Left ventricle myocardium superior (tissue), 1 donor: ENCODE measurements around the gene FOCAD. TPM values are rescaled to one million over a fixed set of nuclear protein-coding genes. Genes with fewer than 3 reads are reported as not detected.

ENCODE experiments used
- ATAC-seq: fragments of 200-7000 bp; cut with Tn5 transposase; one replicate; pipeline ENCODE4 v1.9.1; 2020; ENCODE audit warnings: mild to moderate bottlenecking, moderate library complexity
- DNase-seq: peaks from one replicate; pipeline ENCODE4 v3.0.0-alpha.2; 2020
- intact Hi-C: fragments of 100-400 bp; cut with micrococcal nuclease; formaldehyde crosslinking; loops from one replicate; pipeline ENCODE4 v1.11.0; 2022
- total RNA-seq: library from RNA; stranded (reverse); fragmentation: NEBNext Ultra II Directional; extraction: Animal tissue kit (Norgen Biotek cat#: 25700); gene quantifications from one replicate; pipeline ENCODE4 v1.2.1, GENCODE V29; 2021
- donor health status: DM: no; HTN: yes; CAD: no; lungs with severe emphysema.

The FOCAD gene
- total RNA-seq, 1 donor from 2014 or later = 29.0 TPM

GRCh38 chr9:20771729-20772128 lies 87.7 kb downstream of the FOCAD start:
- DNase-seq = no peak
- ATAC-seq = no peak
- intact Hi-C loops = no loop called here

DNA sequence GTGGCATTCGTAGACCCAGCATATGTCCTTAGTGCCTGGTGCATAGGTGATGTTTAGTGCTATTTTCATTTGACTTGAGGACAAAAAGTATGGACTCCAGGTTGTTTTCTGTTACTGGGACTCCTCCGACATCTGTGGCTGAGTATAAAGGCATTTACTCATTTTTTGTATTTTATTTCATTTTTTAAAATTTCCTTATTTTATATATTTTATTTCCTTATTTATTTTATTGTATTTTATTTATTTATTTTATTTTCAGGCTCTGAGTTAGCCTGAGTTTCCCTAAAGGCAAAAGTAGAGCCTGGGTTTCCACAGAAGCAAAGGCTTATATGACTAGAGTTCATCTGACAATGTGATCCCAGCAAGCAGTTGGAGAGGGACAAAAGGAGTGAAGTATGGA lies 91.6 kb downstream of the FOCAD start:
- ATAC-seq = no peak
- DNase-seq = no peak
- intact Hi-C loops = no loop called here

GRCh38 chr9:20781092-20781491 lies 97.0 kb downstream of the FOCAD start:
- ATAC-seq = no peak
- intact Hi-C loops = no loop called here
- no peak for DNase-seq

- intact Hi-C loops = no loop called here
- ATAC-seq (no peak), DNase-seq (no peak)
These were observed 98.2 kb downstream of the FOCAD start for GRCh38 chr9:20782289-20782688.

GRCh38 chr9:20783057-20784038 lies 99.3 kb downstream of the FOCAD start:
- intact Hi-C loops = no loop called here
- DNase-seq = no peak
- ATAC-seq = no peak

GRCh38 chr9:20784196-20784595 lies 100.1 kb downstream of the FOCAD start:
- DNase-seq = no peak
- no peak for ATAC-seq
- intact Hi-C loops = no loop called here

- ATAC-seq = no peak
- intact Hi-C loops = no loop called here
- DNase-seq = no peak
These were observed 102.7 kb downstream of the FOCAD start for GRCh38 chr9:20786807-20787206.

DNA sequence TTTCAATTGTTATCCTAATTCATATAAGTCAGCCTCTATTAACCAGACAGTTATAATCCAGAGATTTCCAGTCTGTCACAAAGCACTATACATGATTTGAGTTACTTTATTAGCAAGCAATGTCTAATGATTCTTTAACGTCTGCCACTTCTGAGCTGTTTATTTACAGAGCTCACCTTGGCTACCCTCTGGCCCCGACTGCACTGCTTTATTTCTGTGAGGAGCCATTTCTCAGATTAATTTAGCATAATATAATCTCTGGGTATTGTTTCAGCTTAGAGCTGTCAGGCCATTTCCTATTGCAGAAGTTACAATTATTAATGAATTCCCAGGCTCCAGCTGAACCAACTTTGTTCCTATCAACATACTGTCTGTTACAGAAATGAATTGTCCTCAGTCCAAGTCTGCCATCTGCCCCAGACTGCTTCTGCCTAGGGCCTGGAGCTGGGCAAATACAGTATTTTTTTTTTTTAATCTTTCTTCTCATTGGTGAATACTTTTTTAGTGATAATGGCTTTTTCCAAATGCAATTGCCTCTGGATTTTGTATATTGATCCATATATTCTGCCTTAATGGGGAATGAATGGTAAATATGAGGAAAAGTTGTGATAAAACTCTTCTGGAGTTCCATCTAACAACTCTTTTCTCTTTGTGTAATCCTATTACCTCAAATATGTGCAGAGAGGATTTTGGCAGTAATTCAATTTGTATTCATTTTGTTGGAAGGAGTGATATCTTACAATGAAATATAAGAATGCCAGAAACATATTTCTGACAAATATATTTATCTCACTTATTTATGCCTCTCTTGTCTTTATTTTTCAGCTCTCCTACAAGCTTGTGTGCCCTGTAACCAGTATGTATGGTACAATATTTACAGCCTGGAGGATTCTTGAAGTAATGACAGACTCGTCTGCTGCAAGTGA lies 104.7 kb downstream of the FOCAD start:
- DNase-seq (no peak), ATAC-seq (peak; percentile 37)
- intact Hi-C loops = no loop called here

DNA sequence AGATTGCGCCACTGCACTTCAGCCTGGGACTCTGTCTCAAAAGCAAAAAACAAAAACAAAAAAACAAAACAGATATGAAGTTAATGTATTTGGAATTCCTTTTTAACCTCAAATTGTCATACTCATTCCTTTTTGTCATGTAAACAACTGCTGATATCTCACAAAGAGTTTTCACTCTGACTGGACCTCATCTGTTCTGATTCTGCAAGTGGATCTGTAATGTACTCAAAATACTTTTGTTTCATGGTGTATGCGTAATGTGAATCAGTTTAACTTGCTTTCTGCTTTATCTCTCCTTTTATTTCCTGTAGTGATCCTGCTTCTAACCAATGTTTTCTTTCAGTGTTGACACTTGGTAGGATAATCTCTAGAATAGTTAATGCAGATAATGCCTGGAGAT lies 106.7 kb downstream of the FOCAD start:
- intact Hi-C loops = no loop called here
- no peak for ATAC-seq
- no peak for DNase-seq

DNA sequence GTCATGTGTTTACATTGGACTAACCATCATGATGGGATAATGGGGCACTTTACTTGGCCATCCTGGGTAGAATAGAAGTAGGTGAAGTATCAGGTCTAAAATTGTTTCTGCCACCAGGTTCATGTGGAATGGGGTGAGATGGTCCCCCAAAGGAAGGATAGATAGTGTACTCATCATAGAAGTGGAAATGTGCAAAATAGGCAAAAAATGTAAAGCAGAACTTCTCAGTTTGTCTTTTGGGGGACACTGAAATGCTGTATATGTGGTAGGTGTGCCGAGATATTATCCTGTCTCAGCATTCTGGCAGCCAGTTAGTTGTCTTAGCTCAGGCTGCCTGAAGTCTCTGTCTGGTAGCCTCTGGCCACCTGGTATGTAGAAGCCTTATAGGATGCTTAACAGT lies 107.6 kb downstream of the FOCAD start:
- intact Hi-C loops = no loop called here

DNA sequence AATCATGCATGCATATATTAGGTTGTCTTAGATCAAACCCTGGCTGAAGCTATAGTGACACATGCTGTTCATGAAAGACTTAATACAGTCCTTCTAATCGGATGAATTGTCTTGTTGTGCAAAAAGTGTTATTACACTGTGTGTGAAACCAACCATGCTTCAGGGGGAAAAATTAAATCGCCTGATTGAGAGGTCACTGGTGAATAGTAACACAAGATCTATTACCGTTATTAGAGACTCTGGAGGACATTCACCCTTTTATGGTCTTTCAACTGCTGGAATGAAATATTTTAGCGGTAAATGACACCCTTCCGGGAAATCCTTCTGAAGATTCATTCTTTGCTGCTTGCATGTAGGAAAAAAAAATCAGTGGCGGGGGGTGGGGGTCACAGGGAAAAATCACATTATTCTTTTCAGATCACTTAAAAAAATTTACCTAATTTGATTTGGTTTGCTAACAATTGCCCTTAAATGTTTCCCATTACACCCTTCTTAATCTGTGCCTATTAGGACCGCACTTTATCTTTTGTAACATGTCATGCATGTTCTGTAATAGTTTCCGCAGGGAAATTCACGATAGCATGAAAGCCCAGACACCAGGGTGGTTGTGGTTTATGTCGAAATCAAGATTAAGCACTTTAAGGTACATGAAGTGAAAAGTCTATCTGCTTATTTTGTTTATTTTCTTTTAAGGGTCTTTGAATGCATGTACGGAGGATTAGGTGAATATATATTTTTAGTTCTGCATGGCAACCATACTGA lies 120.6 kb downstream of the FOCAD start:
- intact Hi-C loops = no loop called here
- ATAC-seq = no peak
- no peak for DNase-seq

More for the DNA sequence above, 107.6 kb downstream of the FOCAD start:
- DNase-seq = no peak
- ATAC-seq = no peak

DNA sequence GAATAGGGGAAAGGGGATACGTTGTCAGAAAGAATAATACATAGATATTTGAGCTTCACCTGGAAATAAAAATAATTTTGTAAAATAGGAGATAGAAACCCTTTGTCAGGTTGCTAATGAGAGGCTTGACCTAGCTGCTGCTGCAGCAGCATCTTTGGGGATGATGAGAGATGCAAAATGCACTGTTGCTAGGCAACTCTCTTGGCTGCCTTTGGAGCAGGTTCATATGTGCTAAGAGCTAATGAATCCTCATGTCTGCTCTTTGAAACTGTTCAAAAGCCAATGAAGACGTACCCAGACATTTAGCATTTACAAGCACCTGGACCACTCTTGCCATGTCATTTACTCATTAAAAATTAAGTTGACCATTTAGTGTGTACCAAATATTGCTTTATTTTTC lies 121.7 kb downstream of the FOCAD start:
- intact Hi-C loops = no loop called here
- ATAC-seq (no peak), DNase-seq (no peak)

GRCh38 chr9:20808002-20808401 lies 123.9 kb downstream of the FOCAD start:
- no peak for ATAC-seq

GRCh38 chr9:20811872-20812271 lies 127.8 kb downstream of the FOCAD start:
- intact Hi-C loops = loop anchor here (10.0 kb wide), 1 partner anchor 53 kb away; no protein-coding TSS in a partner anchor
- no peak for ATAC-seq
- no peak for DNase-seq

More at GRCh38 chr9:20808002-20808401, 123.9 kb downstream of the FOCAD start:
- DNase-seq = no peak
- intact Hi-C loops = no loop called here

DNA sequence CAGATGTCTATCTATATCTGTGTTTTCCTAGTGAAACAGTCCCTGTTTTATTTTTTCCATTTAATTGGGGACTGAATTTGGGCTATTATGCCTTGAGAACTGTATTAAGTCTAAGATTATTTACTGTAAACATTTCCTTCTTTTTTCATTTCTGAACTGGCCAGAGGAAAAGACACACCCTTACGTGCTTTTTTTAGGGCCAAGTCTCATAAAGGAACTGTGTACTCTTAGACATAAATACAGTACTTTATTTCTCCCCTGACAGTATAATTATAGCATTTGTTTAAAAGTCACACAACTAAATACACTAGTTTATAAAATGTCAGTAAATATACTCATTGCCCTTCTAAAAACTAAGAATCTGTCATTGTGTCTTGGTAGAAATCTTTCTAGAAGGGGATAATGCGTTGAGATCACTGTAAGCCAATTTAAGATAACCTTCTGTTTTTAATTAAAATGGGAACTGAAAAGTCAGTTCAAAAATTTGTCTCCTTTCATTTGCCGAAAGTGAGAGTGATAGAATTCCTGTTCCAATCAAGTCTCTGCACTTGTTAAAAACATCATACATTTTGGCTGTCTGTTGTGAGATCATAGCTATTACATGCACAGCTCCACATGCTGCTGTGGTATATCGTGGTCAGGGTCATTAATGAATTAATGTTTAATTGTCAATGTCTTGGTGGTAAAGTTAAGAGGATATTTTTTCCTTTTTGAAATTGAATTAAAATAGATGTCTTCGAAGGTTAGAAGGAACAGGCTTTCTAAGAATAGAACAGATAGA lies 132.1 kb downstream of the FOCAD start:
- intact Hi-C loops = loop anchor here (10.0 kb wide), 1 partner anchor 49 kb away; no protein-coding TSS in a partner anchor
- ATAC-seq = no peak
- DNase-seq = no peak

- intact Hi-C loops = no loop called here
These were observed 139.0 kb downstream of the FOCAD start for GRCh38 chr9:20823051-20823450.

DNA sequence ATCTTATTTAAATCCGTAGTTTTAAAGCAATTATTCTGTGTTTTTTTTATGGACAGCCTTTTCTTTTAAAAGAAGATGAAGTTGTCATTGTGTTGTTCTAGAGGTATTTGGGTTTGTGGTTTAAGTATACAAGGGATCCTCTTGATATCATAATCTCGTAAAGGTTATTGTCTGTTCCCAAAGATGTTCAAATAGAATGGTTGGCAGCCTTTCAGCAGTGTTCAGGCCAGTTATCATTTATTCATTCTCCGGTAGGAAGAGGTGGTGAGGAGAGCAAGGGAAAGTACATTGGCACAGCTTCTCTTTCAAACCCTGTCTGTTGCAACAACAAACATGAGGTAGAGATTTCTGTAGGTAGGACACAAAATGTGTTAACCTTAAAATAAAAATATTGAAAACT lies 147.0 kb downstream of the FOCAD start:
- intact Hi-C loops = no loop called here
- ATAC-seq (no peak), DNase-seq (no peak)

More at GRCh38 chr9:20823051-20823450, 139.0 kb downstream of the FOCAD start:
- ATAC-seq (no peak), DNase-seq (no peak)

- ATAC-seq = no peak
- intact Hi-C loops = no loop called here
These were observed 148.7 kb downstream of the FOCAD start for GRCh38 chr9:20832775-20833174.

More at GRCh38 chr9:20832775-20833174, 148.7 kb downstream of the FOCAD start:
- no peak for DNase-seq
